Mucosa of stomach (tissue), 1 donor: ENCODE results near the gene USH2A.

Experiments
- H3K27me3 ChIP-seq: one replicate; pipeline ENCODE4 v1.7.0; 2013; ENCODE audit warnings: mild to moderate bottlenecking, low read length; ENCODE audit not compliant: control insufficient read depth, insufficient read depth
- H3K36me3 ChIP-seq: one replicate; pipeline ENCODE4 v1.7.0; 2013; ENCODE audit warnings: low read length; ENCODE audit not compliant: control insufficient read depth, insufficient read depth
- H3K4me1 ChIP-seq: one replicate; pipeline ENCODE4 v1.7.0; 2013; ENCODE audit warnings: mild to moderate bottlenecking, low read length; ENCODE audit not compliant: control insufficient read depth, insufficient read depth
- H3K4me3 ChIP-seq: one replicate; pipeline ENCODE4 v1.7.0; 2013; ENCODE audit warnings: low read length
- H3K9ac ChIP-seq: one replicate; pipeline ENCODE4 v1.7.0; 2013; ENCODE audit warnings: mild to moderate bottlenecking, low read length, moderate library complexity
- H3K9me3 ChIP-seq: one replicate; pipeline ENCODE4 v1.7.0; 2013; ENCODE audit warnings: mild to moderate bottlenecking, low read length, moderate library complexity; ENCODE audit not compliant: control insufficient read depth
- donor health status: Pancreatic carcinoma.

Gene USH2A

GRCh38 chr1:216422821-216423520 lies at the start of gene USH2A:
Gene USH2A (minus strand): TSS chr1:216423448. CDS start chr1:216422336, 1,112 bp downstream.
- Histone ChIP-seq H3K4me3 (no peak within 1 kb of the TSS), H3K4me1 (no peaks in the 10 kb centered on the region), H3K27me3 (no peaks in the 10 kb centered on the region), H3K9me3 (no peaks in the 10 kb centered on the region), H3K9ac (no peak within 1 kb of the TSS), H3K36me3 (no peaks in the 10 kb centered on the region)

- Histone ChIP-seq H3K36me3 (no peaks in the 10 kb centered on the region), H3K9me3 (no peaks in the 10 kb centered on the region), H3K4me3 (no peak overlapping the region), H3K9ac (no peak overlapping the region), H3K4me1 (no peaks in the 10 kb centered on the region), H3K27me3 (no peaks in the 10 kb centered on the region)
Measured at GRCh38 chr1:216466162-216466801, 43.0 kb upstream of the USH2A start.

- Histone ChIP-seq H3K4me3 (no peak overlapping the region), H3K36me3 (no peaks in the 10 kb centered on the region), H3K4me1 (no peaks in the 10 kb centered on the region), H3K9ac (no peak overlapping the region), H3K27me3 (no peaks in the 10 kb centered on the region), H3K9me3 (no peaks in the 10 kb centered on the region)
Measured at GRCh38 chr1:216464489-216464888, 41.2 kb upstream of the USH2A start.

GRCh38 chr1:216462066-216462775 lies 39.0 kb upstream of the USH2A start:
- Histone ChIP-seq H3K4me1 (no peaks in the 10 kb centered on the region), H3K27me3 (no peaks in the 10 kb centered on the region), H3K4me3 (no peak overlapping the region), H3K36me3 (no peaks in the 10 kb centered on the region), H3K9ac (no peak overlapping the region), H3K9me3 (no peaks in the 10 kb centered on the region)

GRCh38 chr1:216461466-216461865 lies 38.2 kb upstream of the USH2A start:
- no peaks in the 10 kb centered on the region for H3K36me3 ChIP-seq
- no peak overlapping the region for H3K9ac ChIP-seq

GRCh38 chr1:216459651-216460207 lies 36.5 kb upstream of the USH2A start:
- Histone ChIP-seq H3K9me3 (no peaks in the 10 kb centered on the region), H3K36me3 (no peaks in the 10 kb centered on the region), H3K4me1 (no peaks in the 10 kb centered on the region), H3K9ac (no peak overlapping the region), H3K27me3 (no peaks in the 10 kb centered on the region), H3K4me3 (no peak overlapping the region)

More at GRCh38 chr1:216461466-216461865, 38.2 kb upstream of the USH2A start:
- Histone ChIP-seq H3K27me3 (no peaks in the 10 kb centered on the region), H3K4me1 (no peaks in the 10 kb centered on the region), H3K9me3 (no peaks in the 10 kb centered on the region), H3K4me3 (no peak overlapping the region)

- H3K27me3 ChIP-seq: no peaks in the 10 kb centered on the region
Measured at GRCh38 chr1:216458812-216459211, 35.6 kb upstream of the USH2A start.

GRCh38 chr1:216457356-216457755 lies 34.1 kb upstream of the USH2A start:
- H3K36me3 ChIP-seq: no peaks in the 10 kb centered on the region
- no peaks in the 10 kb centered on the region for H3K27me3 ChIP-seq
- no peaks in the 10 kb centered on the region for H3K4me1 ChIP-seq
- no peak overlapping the region for H3K4me3 ChIP-seq
- H3K9ac ChIP-seq: no peak overlapping the region
- no peaks in the 10 kb centered on the region for H3K9me3 ChIP-seq

More at GRCh38 chr1:216458812-216459211, 35.6 kb upstream of the USH2A start:
- no peaks in the 10 kb centered on the region for H3K9me3 ChIP-seq
- no peak overlapping the region for H3K9ac ChIP-seq
- no peak overlapping the region for H3K4me3 ChIP-seq
- H3K36me3 ChIP-seq: no peaks in the 10 kb centered on the region
- no peaks in the 10 kb centered on the region for H3K4me1 ChIP-seq

- H3K27me3 ChIP-seq: no peaks in the 10 kb centered on the region
- no peaks in the 10 kb centered on the region for H3K4me1 ChIP-seq
- H3K9me3 ChIP-seq: no peaks in the 10 kb centered on the region
- H3K4me3 ChIP-seq: no peak overlapping the region
- no peaks in the 10 kb centered on the region for H3K36me3 ChIP-seq
- H3K9ac ChIP-seq: no peak overlapping the region
Measured at GRCh38 chr1:216456682-216457081, 33.4 kb upstream of the USH2A start.

GRCh38 chr1:216453777-216454176 lies 30.5 kb upstream of the USH2A start:
- no peaks in the 10 kb centered on the region for H3K27me3 ChIP-seq
- H3K9me3 ChIP-seq: no peaks in the 10 kb centered on the region
- no peak overlapping the region for H3K9ac ChIP-seq
- no peaks in the 10 kb centered on the region for H3K36me3 ChIP-seq
- H3K4me1 ChIP-seq: no peaks in the 10 kb centered on the region
- no peak overlapping the region for H3K4me3 ChIP-seq

GRCh38 chr1:216450227-216450626 lies 27.0 kb upstream of the USH2A start:
- no peaks in the 10 kb centered on the region for H3K4me1 ChIP-seq
- no peaks in the 10 kb centered on the region for H3K9me3 ChIP-seq
- no peak overlapping the region for H3K9ac ChIP-seq
- H3K27me3 ChIP-seq: no peaks in the 10 kb centered on the region
- H3K4me3 ChIP-seq: no peak overlapping the region
- H3K36me3 ChIP-seq: no peaks in the 10 kb centered on the region

- Histone ChIP-seq H3K9me3 (no peaks in the 10 kb centered on the region), H3K36me3 (no peaks in the 10 kb centered on the region), H3K4me1 (no peaks in the 10 kb centered on the region), H3K4me3 (no peak overlapping the region), H3K27me3 (no peaks in the 10 kb centered on the region), H3K9ac (no peak overlapping the region)
Measured at GRCh38 chr1:216448011-216448510, 24.8 kb upstream of the USH2A start.
